ENCODE results near the gene NAT16. TPM values are rescaled to one million over a fixed set of nuclear protein-coding genes. Genes with fewer than 3 reads are reported as not detected.

NAT16 gene
- total RNA-seq, 2 experiments from 2014 or later: not detected

DNA sequence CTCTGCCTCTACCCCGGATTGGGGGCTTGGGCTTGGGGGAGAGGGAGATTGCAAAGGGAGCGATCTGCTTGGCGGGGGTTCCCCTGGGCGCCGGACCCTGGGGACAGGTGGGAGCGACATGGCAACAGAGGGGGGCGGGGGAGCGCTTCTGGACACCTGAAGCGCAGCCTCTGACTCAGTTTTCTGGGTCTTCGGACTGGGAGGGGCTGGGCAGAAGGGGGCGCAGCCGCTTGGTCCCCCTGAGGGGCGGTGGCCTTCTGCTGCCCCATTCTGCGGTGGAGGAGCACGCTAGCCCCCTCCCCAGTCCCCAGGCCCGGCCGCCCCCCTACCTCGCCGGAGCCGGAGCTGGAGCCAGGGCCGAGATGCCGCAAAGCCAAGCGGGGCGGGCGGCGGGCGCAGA is 380 bp downstream of the NAT16 start:
- no peak for DNase-seq
- intact Hi-C loops (cut with micrococcal nuclease): no loop called here
- no peak overlapping the region for H3K4me3 Mint-ChIP-seq
- H3K36me3 Mint-ChIP-seq: no peaks in the 10 kb centered on the region
- POLR2A ChIA-PET: no interaction called here
- CTCF ChIA-PET: no interaction called here
- H3K9me3 Mint-ChIP-seq: no peaks in the 10 kb centered on the region
- H3K4me1 Mint-ChIP-seq (ENCODE audit: low read depth): peaks cover 9% of the 10 kb centered on the region
- peaks cover 51% of the 10 kb centered on the region for H3K27me3 Mint-ChIP-seq
- H3K27ac Mint-ChIP-seq: no peak overlapping the region

DNA sequence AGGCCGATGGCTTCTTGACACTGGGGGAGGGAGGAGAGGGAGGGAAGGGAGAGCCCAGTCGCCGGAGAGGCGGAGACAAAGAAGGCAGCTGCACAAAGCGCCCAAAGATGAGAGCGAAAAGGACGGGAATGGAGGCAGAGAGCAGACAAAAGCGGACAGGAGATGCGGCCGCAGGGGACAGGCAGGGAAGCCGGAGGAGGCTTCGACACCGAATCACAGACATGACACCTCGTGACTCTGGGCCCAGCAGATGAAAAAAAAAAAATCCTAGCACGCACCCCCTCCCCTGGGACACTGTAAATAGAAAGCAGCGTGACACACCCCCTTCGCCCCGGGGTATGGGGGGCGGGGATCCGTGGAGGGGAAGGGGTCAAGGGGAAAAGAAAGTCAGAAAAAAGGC is 976 bp downstream of the NAT16 start:
- ChIA-PET CTCF (interaction anchor here (6.9 kb wide), 1 partner anchor 13 kb away, joined by 34 read pairs; no protein-coding TSS in a partner anchor), POLR2A (no interaction called here)
- H3K27me3 Mint-ChIP-seq: peaks cover 56% of the 10 kb centered on the region
- H3K36me3 Mint-ChIP-seq: no peaks in the 10 kb centered on the region
- intact Hi-C loops (cut with micrococcal nuclease): no loop called here
- no peaks in the 10 kb centered on the region for H3K9me3 Mint-ChIP-seq
- peaks cover 15% of the 10 kb centered on the region for H3K4me1 Mint-ChIP-seq (ENCODE audit: low read depth)
- no peak overlapping the region for H3K27ac Mint-ChIP-seq
- DNase-seq: no peak
- no peak overlapping the region for H3K4me3 Mint-ChIP-seq

DNA sequence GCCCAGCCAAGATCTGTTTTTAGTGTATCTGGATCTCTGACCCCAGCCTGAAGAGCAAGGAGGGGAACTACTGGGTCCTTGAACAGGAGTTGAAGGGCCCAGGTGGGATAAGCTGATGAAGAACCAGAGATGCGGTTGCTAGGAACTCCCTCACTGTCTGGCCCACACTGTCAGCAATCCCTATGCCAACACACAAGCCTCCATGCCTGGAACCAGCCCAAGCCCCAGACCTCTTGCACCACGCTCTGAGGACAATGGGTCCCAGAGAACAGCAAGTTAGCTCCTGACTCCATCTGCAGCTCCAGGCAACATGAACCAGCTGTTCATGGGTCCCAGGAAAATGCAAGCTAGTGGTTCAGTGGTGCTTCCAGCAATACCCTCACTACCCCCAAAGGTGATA is 2.4 kb downstream of the NAT16 start:
- DNase-seq: no peak
- Mint-ChIP-seq H3K27ac (no peak overlapping the region), H3K27me3 (peaks cover 66% of the 10 kb centered on the region), H3K4me3 (no peak overlapping the region), H3K9me3 (no peaks in the 10 kb centered on the region), H3K4me1 (ENCODE audit: low read depth) (peaks cover 25% of the 10 kb centered on the region), H3K36me3 (no peaks in the 10 kb centered on the region)
- POLR2A ChIA-PET: no interaction called here
- CTCF ChIA-PET: interaction anchor here (0.8 to 6.9 kb wide), 5 partner anchors 9 to 105 kb away, joined by 3 to 34 read pairs (median 3); no protein-coding TSS in a partner anchor
- intact Hi-C loops (cut with micrococcal nuclease): no loop called here

DNA sequence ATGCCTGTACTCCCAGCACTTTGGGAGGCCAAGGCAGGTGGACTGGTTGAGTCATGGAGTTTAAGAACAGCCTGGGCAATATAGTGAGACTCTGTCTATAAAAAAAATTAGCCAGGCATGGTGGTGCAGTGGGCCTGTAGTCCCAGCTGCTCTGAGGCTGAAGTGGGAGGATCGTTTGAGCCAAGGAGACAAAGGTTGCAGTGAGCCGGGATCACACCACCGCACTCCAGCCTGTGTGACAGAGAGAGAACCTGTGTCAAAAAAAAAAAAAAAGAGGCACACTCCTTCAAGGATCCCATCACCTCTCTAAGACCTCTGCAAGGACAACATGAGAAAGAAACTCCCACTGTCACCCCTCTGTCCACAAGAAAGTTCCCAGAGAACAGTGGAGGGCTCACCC is 4.4 kb downstream of the NAT16 start:
- DNase-seq: no peak
- intact Hi-C loops (cut with micrococcal nuclease): no loop called here
- Mint-ChIP-seq H3K4me1 (ENCODE audit: low read depth) (peaks cover 38% of the 10 kb centered on the region), H3K4me3 (no peak overlapping the region), H3K9me3 (no peaks in the 10 kb centered on the region), H3K27me3 (peaks cover 69% of the 10 kb centered on the region), H3K27ac (peak overlapping the region; percentile 5), H3K36me3 (no peaks in the 10 kb centered on the region)
- ChIA-PET CTCF (interaction anchor here (2.7 to 6.9 kb wide), 2 partner anchors 17 to 32 kb away, joined by 27 to 34 read pairs; no protein-coding TSS in a partner anchor), POLR2A (interaction anchor here (0.8 kb wide), 1 partner anchor 25 kb away, joined by 5 read pairs; no protein-coding TSS in a partner anchor)

DNA sequence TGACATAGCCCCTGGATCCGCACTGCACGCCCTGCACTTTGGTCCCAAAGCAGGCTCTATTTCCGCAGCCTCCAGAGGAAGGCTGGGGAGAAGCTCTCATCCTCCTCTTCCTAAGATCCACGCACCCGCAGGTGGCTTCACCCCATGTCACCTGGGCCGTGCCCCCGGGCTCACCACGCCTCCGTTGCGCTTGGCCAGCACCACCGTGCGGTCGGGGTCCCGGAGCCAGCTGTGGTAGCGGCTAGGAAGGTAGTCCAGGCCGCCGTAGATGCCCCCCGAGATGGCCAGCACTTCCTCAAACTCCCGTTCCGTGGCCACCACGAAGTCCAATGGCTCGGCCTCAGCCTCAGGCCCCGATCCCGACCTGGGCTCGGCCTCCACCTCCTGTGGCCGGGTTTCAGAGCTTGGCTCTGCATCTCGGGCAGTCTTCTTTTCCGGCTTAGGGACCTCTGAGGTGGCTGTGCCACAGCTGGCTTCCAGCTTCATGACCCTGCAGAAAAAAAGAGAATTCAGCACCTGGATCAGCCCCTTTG is 5.7 kb downstream of the NAT16 start:
- Mint-ChIP-seq H3K4me3 (peak overlapping the region; percentile 20), H3K27me3 (peaks cover 74% of the 10 kb centered on the region), H3K27ac (no peak overlapping the region), H3K36me3 (no peaks in the 10 kb centered on the region), H3K4me1 (ENCODE audit: low read depth) (peaks cover 44% of the 10 kb centered on the region), H3K9me3 (no peaks in the 10 kb centered on the region)
- intact Hi-C loops (cut with micrococcal nuclease): loop anchor here (5.0 kb wide), 1 partner anchor 287 kb away; the partner anchor contains the start of gene UFSP1
- DNase-seq: no peak
- POLR2A ChIA-PET: interaction anchor here (1.0 kb wide), 1 partner anchor 9 kb away, joined by 5 read pairs; the partner anchor contains the start of gene VGF
- CTCF ChIA-PET: interaction anchor here (0.7 to 6.9 kb wide), 6 partner anchors 9 to 108 kb away, joined by 4 to 34 read pairs (median 5); partner anchors contain the start of gene VGF

DNA sequence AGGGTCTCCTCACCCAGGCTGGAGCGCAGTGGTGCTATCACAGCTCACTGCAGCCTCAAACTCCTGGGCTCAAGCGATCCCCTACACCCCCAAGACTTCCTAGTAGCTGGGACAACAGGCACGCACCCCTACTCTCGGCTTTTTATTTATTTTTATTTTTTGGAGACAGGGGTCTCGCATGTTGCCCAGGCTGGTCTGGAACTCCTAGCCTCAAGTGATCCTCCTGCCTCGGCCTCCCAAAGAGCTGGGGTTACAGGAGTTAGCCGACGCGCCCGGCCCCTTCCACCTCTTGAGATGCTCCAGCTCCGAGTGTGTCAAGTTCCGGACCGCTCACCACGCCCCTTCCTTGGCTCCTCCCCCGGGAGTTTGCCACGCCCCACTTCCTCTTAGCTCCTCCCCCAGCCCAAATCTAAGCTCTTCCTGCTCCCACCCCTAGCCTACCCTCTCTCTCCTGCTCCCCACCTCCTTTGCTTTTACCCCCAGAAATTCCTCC is 6.3 kb downstream of the NAT16 start:
- H3K27ac Mint-ChIP-seq: no peak overlapping the region
- no peaks in the 10 kb centered on the region for H3K36me3 Mint-ChIP-seq
- ChIA-PET CTCF (interaction anchor here (0.7 to 6.9 kb wide), 7 partner anchors 9 to 109 kb away, joined by 3 to 34 read pairs (median 4); partner anchors contain the start of gene VGF), POLR2A (interaction anchor here (1.0 kb wide), 1 partner anchor 8 kb away, joined by 5 read pairs; the partner anchor contains the start of gene VGF)
- intact Hi-C loops (cut with micrococcal nuclease): loop anchor here (5.0 kb wide), 1 partner anchor 286 kb away; the partner anchor contains the start of gene UFSP1
- peaks cover 46% of the 10 kb centered on the region for H3K4me1 Mint-ChIP-seq (ENCODE audit: low read depth)
- H3K27me3 Mint-ChIP-seq: peaks cover 74% of the 10 kb centered on the region
- peak; percentile 86 for DNase-seq
- no peak overlapping the region for H3K4me3 Mint-ChIP-seq
- no peaks in the 10 kb centered on the region for H3K9me3 Mint-ChIP-seq

DNA sequence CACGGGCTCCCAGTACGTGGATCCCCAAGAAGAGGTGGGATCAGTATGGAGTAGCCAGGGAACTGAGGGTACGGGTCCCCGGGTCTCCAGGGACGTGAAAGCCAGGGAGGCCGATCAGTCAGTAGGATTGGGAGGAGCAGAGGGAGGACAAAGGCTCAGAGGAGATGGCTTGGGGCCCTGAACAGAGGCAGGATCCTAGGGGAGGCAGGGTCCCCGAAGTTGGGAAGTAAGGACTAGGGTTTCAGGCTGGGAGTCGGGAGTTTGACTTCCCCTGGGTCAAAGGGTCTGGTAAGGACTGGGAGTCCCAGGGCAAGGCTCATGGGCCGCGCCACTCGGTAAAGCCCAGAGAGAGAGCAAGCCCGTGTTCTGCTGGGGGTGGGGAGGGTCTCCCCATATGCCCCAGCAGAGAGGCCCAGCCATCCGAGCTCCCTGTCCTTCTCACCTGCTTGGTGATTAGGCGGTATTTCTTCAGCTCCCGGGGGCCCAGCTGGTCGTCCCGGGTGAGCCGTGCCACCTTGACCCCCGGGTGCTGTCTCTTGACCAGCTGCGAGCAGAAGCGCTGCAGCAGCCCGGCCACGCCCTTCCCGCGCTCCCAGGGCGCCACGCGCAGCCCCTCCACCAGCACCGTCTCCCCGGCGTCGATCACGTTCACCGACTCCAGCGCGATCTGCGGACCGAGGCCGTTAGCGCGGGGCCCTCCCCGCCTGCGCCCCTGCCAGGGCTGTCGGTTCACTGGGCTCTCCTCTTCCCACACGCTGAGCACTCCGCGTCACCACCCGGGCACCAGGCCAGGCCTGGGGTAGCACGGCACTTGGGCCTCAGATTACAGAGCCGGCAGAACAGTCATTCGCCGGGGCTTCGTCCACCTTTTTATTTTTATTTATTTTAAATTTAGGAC is 7.0 kb downstream of the NAT16 start:
- no peak overlapping the region for H3K4me3 Mint-ChIP-seq
- intact Hi-C loops (cut with micrococcal nuclease): loop anchor here (5.0 kb wide), 1 partner anchor 286 kb away; the partner anchor contains the start of gene UFSP1
- POLR2A ChIA-PET: interaction anchor here (1.0 kb wide), 1 partner anchor 8 kb away, joined by 5 read pairs; the partner anchor contains the start of gene VGF
- no peak overlapping the region for H3K27ac Mint-ChIP-seq
- H3K36me3 Mint-ChIP-seq: no peaks in the 10 kb centered on the region
- CTCF ChIA-PET: interaction anchor here (0.7 to 6.9 kb wide), 7 partner anchors 19 to 110 kb away, joined by 3 to 34 read pairs (median 4); no protein-coding TSS in a partner anchor
- DNase-seq: peak; percentile 54
- peaks cover 51% of the 10 kb centered on the region for H3K4me1 Mint-ChIP-seq (ENCODE audit: low read depth)
- peaks cover 79% of the 10 kb centered on the region for H3K27me3 Mint-ChIP-seq
- no peaks in the 10 kb centered on the region for H3K9me3 Mint-ChIP-seq

DNA sequence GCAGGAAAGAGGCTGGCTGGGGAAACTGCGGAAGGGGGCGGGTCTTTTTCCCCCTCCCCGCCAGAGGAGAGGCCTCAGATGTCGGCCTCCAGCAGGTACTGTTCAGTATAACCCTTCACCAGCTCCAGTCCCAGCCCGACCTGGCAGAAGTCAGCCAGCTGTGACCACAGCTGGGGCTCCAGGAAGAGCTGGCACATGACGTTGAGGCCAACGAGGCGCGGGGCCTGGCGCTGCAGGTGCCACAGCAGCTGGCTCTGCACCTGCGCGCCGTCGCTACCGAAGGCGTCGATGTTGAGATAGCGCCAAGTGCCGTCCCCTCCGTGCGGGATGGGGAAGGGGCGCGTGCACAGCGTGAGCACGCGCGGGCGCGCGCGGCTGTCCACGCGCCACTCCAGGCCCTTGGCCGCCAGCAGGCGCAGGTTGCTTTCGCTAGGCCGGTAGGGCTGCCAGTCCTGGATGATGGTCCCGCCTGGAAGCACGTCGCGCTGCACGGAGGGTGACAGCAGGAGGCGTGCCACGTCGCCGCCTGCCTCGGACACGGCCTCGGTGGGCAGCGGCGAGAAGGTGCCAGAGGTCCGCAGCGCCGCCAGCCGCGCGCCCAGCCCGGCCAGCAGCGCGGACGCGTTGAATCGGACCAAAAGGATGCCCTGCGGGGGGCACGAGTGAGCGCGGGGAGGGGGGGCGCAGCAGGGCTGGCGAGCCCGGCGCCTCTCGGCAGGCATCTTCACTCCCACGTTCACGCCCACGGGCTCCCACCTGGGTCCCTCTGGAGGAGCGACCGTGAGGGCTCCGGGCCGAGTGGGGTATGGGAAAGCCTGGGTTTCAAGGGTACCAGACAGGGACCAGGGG is 7.9 kb downstream of the NAT16 start:
- no peak overlapping the region for H3K27ac Mint-ChIP-seq
- POLR2A ChIA-PET: no interaction called here
- CTCF ChIA-PET: interaction anchor here (0.7 to 6.9 kb wide), 7 partner anchors 9 to 30 kb away, joined by 3 to 34 read pairs (median 4); no protein-coding TSS in a partner anchor
- H3K36me3 Mint-ChIP-seq: no peaks in the 10 kb centered on the region
- H3K9me3 Mint-ChIP-seq: no peaks in the 10 kb centered on the region
- peaks cover 80% of the 10 kb centered on the region for H3K27me3 Mint-ChIP-seq
- H3K4me3 Mint-ChIP-seq: peak overlapping the region; percentile 23
- DNase-seq: no peak
- intact Hi-C loops (cut with micrococcal nuclease): loop anchor here (5.0 kb wide), 1 partner anchor 285 kb away; the partner anchor contains the start of gene UFSP1
- peaks cover 57% of the 10 kb centered on the region for H3K4me1 Mint-ChIP-seq (ENCODE audit: low read depth)

DNA sequence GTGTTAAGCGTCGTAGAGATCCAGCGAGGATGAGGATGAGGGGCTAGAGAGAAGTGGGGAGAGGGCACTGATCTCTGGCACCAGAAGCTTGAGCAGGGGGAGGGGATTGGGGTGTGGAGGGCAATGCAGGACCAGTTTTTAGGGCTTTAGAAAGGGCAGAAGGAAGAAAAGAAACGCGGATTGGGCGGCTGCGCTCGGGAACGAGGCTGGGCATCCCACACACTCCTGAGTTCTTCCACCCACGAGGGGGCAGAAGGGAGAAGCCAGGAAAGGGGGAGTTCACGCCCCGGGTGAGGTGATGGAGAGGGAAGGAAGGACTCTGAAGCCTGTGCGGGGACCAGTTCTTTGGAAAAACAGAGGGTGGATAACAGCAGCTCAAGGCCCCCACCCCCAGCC is 8.7 kb downstream of the NAT16 start:
- no peak for DNase-seq
- no peak overlapping the region for H3K4me3 Mint-ChIP-seq
- no peaks in the 10 kb centered on the region for H3K36me3 Mint-ChIP-seq
- ChIA-PET CTCF (interaction anchor here (0.7 to 2.8 kb wide), 7 partner anchors 8 to 29 kb away, joined by 3 to 24 read pairs (median 4); no protein-coding TSS in a partner anchor), POLR2A (no interaction called here)
- H3K4me1 Mint-ChIP-seq (ENCODE audit: low read depth): peaks cover 63% of the 10 kb centered on the region
- H3K27ac Mint-ChIP-seq: no peak overlapping the region
- H3K9me3 Mint-ChIP-seq: no peaks in the 10 kb centered on the region
- peaks cover 80% of the 10 kb centered on the region for H3K27me3 Mint-ChIP-seq
- intact Hi-C loops (cut with micrococcal nuclease): loop anchor here (2.0 to 5.0 kb wide), 2 partner anchors 27 to 284 kb away; partner anchors contain the start of gene UFSP1

DNA sequence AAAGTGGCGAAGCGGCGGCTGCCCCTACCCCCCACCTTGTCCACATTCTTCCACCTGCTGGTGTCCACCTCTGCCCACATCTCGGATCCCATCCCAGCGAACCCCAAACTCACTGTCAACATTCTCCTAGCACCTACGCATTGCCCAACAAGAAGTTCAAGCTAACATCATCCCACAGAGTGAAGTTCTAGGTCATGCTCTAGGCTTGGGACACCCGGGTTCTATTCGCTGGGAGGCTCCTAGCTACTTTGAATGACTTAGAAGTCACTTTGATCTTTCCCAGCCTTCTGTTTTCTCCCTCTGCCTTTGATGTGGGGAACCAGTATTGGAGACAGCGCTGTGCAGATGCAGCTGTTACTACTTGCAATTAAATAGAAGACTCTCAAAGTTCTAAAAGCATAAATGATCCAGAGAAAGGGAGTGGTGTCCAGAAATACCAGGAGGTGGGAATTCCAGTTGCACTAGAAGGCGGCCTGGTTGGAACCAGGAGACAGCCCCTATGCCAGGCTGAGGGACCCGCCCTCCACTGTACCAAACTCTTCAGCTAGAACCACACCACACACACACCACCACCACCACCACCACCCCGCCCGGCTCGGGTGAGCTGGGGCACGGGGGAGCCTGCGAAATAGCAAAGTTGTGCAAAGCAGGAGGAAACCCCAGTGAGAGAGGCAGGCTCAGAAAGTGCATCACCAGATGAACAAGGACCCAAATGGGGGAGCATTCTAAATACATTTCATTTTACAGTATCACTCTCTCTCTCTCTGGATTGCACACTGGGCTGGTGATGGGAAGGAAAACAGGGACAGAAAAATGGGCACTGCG is 9.3 kb downstream of the NAT16 start:
- H3K4me3 Mint-ChIP-seq: no peak overlapping the region

More for the DNA sequence above, 9.3 kb downstream of the NAT16 start:
- DNase-seq: no peak
- peaks cover 69% of the 10 kb centered on the region for H3K4me1 Mint-ChIP-seq (ENCODE audit: low read depth)
- POLR2A ChIA-PET: no interaction called here
- no peaks in the 10 kb centered on the region for H3K36me3 Mint-ChIP-seq
- CTCF ChIA-PET: interaction anchor here (1.0 to 2.8 kb wide), 9 partner anchors 8 to 276 kb away, joined by 3 to 24 read pairs (median 4); partner anchors contain the start of genes ACHE and MOGAT3
- peak overlapping the region; percentile 24 for H3K27ac Mint-ChIP-seq
- intact Hi-C loops (cut with micrococcal nuclease): loop anchor here (2.0 to 5.0 kb wide), 2 partner anchors 26 to 284 kb away; partner anchors contain the start of gene UFSP1
- no peaks in the 10 kb centered on the region for H3K9me3 Mint-ChIP-seq
- peaks cover 81% of the 10 kb centered on the region for H3K27me3 Mint-ChIP-seq

Data from activated CD4-positive, alpha-beta memory T cell treated with anti-CD3 and anti-CD28 coated beads for 36 hours (primary cell).